Stromal cell of bone marrow (primary cell): ENCODE measurements around the gene CYP17A1.
A peak's percentile ranks its signal among the peaks of the same experiment; 100 is the strongest.
"Not testable (repeated sequence)": the region's sequence is repeated elsewhere in the genome, so short reads cannot be mapped to it uniquely, and the experiment has no call there.

Experiments used
- DNase-seq: peaks from one replicate; pipeline ENCODE4 v3.0.0-alpha.2; 2012; ENCODE audit warnings: low read depth

The CYP17A1 gene

DNA sequence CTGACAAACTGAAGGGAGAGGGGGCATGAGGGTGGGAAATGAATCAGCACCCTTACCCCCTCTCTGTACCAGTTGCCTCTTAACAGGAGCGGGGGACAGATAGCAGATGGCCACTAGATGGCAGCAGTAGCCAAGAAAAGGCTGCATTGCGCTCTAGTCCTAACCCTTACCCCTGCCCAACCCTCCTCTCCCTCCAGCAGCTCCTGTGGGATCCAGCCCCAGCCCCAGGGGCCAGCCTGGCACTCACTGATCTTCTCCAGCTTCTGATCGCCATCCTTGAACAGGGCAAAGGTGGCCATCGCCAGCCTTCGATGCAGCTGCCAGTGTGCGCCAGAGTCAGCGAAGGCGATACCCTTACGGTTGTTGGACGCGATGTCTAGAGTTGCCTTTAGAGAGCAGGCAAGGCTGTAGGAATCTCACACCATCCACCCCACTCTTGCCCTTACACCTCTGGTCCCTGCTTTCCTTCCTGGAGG, 2.2 kb downstream of the CYP17A1 start:
- DNase-seq = no peak

- DNase-seq = no peak
Observed at GRCh38 chr10:102834143-102834542, 3.1 kb downstream of the CYP17A1 start.

- DNase-seq = no peak
Observed at GRCh38 chr10:102832987-102833386, 4.2 kb downstream of the CYP17A1 start.

DNA sequence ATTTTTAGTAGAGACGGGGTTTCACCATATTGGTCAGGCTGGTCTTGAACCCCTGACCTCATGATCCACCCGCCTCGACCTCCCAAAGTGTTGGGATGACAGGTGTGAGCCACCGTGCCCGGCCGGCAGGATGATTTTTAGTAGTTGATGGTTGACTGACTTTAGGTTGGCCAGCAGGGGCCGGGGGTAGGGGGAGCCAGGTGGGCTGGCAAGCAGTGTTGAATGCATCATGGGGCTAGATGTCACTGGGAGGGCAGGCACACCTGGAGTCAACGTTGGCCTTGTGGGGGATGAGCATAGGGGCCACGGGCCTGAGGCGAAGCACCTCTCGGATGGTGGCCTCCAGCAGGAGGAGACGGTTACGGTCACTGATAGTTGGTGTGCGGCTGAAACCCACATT, 5.0 kb downstream of the CYP17A1 start:
- no peak for DNase-seq

DNA sequence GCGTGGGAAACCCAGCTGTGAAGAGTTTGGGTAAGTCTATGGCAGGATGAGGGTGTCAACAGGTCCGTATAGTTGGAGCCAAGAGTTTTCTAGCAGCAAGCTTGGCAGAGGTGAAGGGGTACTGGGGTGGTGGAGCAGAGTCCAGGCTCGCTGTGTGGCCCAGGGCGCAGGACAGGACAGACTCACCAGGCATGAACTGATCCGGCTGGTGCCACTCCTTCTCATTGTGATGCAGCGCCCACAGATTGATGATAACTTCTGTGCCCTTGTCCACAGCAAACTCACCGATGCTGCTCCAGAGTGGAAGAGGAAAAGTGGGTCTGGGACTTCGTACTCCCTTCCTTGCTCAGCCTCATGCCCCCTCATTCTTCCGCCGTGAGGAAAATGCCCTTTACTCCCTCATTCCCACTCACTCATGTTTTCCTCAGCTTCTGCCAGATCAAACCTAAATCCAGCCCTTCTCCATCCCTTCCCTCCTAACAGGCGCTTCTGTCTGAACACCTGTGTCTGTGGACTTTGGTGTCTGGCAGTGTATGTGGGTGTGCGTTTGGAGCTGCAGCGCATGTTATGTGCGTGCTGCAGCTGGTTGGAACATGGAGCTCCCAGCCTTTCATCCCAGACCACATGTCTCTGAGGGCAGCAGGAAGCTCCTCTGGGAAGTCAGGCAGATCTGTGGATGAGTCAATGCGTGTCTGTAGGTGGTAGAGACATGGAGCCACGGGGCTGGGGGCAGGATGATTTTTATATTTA, 5.7 kb downstream of the CYP17A1 start:
- no peak for DNase-seq

GRCh38 chr10:102827597-102827975, 9.6 kb downstream of the CYP17A1 start:
- no peak for DNase-seq

DNA sequence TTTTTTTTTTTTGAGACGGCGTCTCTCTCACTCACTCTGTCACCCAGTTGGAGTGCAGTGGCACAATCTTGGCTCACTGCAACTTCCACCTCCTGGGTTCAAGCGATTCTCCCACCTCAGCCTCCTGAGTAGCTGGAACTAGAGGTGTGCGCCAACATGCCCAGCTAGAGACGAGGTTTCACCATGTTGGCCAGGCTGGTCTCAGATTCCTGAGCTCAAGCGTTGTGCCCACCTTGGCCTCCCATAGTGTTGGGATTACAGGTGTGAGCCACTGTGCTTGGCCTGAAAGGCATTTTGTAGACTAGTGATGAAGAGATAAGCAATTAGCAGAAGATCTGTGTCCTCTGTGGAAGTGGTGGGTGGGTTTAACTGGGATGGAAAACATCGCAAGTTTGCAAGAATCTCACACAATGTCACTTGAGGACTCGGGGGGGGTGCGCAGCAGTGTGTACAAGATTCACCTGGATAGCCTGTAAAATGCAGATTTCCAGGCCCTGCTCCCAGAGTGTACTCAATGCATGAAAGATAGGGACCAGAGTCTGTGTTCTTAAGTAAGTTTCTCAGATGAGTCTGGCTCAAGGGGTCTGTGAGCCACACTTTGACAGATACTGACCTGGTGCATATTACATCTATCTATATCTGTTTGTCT, 10.9 kb downstream of the CYP17A1 start:
- no peak for DNase-seq

DNA sequence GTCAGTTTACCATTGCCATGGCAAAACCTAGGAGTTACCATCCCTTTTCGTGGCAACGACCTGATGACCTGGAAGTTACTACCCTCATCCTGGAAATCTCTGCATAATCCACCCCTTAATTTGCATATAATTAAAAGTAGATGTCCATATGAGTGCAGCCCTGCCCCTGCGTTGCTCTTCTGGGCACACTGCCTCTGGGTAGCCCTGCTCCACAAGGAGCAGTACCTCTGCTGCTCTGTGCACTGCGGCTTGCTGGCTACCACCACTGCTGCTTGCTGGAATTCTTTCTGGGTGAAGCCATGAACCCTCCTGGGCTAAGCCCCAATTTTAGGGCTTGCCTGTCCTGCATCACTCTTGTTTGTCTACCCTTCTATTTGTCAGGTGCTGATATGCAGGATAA, 12.5 kb downstream of the CYP17A1 start:
- no peak for DNase-seq

GRCh38 chr10:102822222-102822621, 15.0 kb downstream of the CYP17A1 start:
- no peak for DNase-seq

DNA sequence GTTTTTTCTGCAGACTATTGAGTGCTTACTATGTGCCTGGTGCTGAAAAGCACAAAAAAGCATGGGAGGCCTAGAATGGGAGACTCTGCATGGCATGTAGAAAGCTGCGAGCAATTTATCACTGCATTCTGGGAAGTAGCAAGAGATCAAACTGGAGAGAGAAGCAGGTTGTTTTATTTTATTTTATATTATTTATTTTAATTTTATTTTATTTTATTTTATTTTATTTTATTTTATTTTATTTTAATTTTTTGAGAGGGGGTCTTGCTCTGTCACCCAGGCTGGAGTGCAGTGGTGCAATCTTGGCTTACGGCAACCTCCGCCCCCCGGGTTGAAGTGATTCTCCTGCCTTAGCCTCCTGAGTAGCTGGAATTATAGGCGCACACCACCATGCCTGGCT, 17.2 kb downstream of the CYP17A1 start:
- not testable (repeated sequence) for DNase-seq

GRCh38 chr10:102819054-102819453, 18.2 kb downstream of the CYP17A1 start:
- no peak for DNase-seq

DNA sequence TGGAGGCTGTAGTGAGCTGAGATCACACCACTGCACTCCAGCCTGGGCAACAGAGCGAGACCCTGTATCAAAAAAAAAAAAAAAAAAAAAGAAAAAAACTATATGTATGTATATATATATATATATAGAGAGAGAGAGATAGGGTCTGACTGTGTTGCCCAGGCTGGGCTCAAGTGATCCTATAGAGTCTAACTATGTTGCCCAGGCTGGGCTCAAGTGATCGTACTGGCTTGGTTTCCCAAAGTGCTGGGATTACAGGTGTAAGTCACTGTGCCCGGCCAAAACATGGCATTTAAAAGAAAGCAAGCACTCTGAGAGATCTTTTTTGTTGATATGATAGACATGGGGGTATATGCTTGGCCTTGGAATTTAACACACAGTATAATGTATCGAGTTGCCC, 20.0 kb downstream of the CYP17A1 start:
- no peak for DNase-seq

DNA sequence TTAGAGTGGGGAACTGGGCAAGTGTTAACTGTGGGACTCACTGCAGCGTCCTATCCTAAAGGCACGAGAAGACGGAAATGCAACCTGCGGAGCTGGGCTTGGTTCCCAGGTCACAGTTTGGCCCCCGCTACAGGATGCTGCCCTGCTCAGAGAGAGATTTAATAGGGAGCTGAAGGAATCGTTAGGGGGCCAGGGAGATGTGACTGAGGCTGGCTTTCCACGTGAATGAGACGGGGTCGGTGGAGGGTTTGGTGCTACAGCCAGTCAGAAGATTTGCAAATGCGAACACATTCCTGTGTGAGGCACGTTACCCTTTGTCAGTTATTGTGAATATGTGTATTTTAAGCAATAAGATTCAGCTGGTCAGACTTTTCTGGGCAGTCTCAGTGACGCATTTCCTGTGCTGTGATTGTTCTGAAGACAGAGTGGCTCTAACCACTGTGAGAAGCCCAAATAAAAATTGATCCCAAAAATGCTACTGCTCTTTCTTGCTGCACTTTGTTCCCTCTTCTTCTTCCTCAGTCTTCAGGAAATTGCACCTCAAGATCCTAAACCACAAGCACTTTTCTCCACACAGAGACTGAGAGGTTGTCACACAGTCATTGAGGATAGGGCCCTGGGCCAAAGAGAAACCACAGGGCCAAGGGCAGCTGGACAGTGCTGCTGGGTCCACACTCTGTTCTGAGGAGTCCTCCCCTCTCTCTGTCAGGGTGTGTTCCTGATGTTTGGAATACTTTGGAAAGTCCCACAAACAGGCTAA, 21.2 kb downstream of the CYP17A1 start:
- DNase-seq = peak; percentile 86

GRCh38 chr10:102814873-102815661, 22.1 kb downstream of the CYP17A1 start:
- no peak for DNase-seq

DNA sequence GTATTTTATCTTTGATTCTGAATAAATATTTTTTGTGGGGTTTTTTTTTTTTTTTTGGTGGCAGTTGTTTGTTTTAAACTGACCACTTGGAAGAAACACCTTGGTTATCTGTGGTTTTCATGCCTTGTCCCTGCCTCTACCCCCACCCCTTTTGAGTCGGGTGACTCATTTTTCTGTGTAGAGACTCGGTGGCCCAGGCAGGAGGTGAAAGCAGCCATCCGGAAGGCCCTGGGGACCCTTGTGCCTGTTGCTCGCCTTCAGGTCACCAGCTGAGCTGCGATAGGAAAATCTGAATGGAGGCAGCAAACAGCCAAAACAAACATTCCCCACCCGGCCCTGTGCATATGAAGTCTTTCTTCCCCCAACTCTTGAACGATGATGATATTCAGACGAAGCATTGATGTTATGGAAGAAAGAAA, 22.8 kb downstream of the CYP17A1 start:
- DNase-seq = no peak

- no peak for DNase-seq
Observed at GRCh38 chr10:102813734-102814452, 23.3 kb downstream of the CYP17A1 start.

- no peak for DNase-seq
Observed at GRCh38 chr10:102813017-102813541, 24.1 kb downstream of the CYP17A1 start.

DNA sequence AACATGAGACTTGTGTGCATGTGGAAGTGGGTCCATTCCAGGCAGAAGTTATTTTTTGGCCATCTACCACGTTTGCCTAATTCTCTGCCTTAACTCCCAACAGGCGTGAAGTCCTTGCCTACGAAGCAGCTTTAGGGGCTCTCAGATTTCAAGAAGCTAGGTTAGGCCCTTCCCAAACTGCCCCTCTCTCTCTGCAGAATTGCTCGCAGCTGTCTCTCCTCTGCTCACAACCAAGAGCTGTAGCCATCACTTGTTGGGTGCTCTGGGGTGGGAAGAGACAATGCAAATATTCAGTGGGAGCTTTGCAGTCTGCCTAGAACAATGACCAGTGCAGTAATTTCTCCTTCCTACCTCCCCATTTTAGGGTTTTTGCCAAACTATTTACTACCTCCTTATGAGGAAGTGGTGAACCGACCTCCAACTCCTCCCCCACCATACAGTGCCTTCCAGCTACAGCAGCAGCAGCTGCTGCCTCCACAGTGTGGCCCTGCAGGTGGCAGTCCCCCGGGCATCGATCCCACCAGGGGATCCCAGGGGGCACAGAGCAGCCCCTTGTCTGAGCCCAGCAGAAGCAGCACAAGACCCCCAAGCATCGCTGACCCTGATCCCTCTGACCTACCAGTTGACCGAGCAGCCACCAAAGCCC, 24.9 kb downstream of the CYP17A1 start:
- DNase-seq = no peak

- DNase-seq = no peak
Observed at GRCh38 chr10:102811346-102811745, 25.9 kb downstream of the CYP17A1 start.

GRCh38 chr10:102808380-102808779, 28.8 kb downstream of the CYP17A1 start:
- DNase-seq = no peak
